Esophagus muscularis mucosa (tissue), 4 donors: ENCODE data around the gene ARID5B. TPM values are rescaled to one million over a fixed set of nuclear protein-coding genes. Genes with fewer than 3 reads are reported as not detected.

Experiments
- DNase-seq: peaks from one replicate; pipeline ENCODE4 v3.0.0-alpha.2; 2017; ENCODE audit errors: extremely low spot score
- H3K27ac ChIP-seq, 4 donors: fragments of 200-600 bp; sonication (generic); replicated peaks in 1 of 4; 1 replicate in 3 of 4; 2 replicates in 1 of 4; pipeline ENCODE4 v1.5.1; 2016 to 2019; ENCODE audit warnings: mild to moderate bottlenecking in 1 of 4
- H3K27me3 ChIP-seq, 4 donors: fragments of 200-600 bp; sonication (generic); one replicate each; pipeline versions ENCODE4 v1.5.1 to v1.6.0; 2016 to 2019
- H3K36me3 ChIP-seq, 4 donors: fragments of 200-600 bp; sonication (generic); one replicate each; pipeline ENCODE4 v1.5.1; 2016 to 2019
- H3K4me1 ChIP-seq, 4 donors: fragments of 200-600 bp; sonication (generic); one replicate each; pipeline ENCODE4 v1.5.1; 2016 to 2019
- H3K4me3 ChIP-seq, 4 donors: fragments of 200-600 bp; sonication (generic); 1 replicate in 2 of 4; 2 replicates in 2 of 4; pipeline ENCODE4 v1.5.1; 2016 to 2019; ENCODE audit warnings: mild to moderate bottlenecking in 4 of 4, moderate library complexity in 1 of 4
- H3K9me3 ChIP-seq, 4 donors: fragments of 200-600 bp; sonication (generic); 1 replicate in 3 of 4; 2 replicates in 1 of 4; pipeline ENCODE4 v1.5.1; 2016 to 2019
- CTCF ChIP-seq, 3 experiments: fragments of 200-600 bp in 2 of 3; fragments of 450-650 bp in 1 of 3; sonication (generic) in 2 of 3; IDR thresholded peaks; one replicate each; pipeline ENCODE4 v1.5.1; 2017 to 2019; ENCODE audit warnings: antibody characterized with exemption in 3 of 3, mild to moderate bottlenecking in 2 of 3, moderate library complexity in 1 of 3
- EP300 ChIP-seq: sonication (generic); formaldehyde crosslinking; IDR thresholded peaks from one replicate; pipeline ENCODE4 v1.6.1; 2017; ENCODE audit warnings: antibody characterized with exemption
- POLR2A ChIP-seq: fragments of 450-650 bp; IDR thresholded peaks from one replicate; pipeline ENCODE4 v1.6.1; 2017; ENCODE audit warnings: antibody characterized with exemption, moderate library complexity, mild to moderate bottlenecking, low read depth
- POLR2AphosphoS5 ChIP-seq, 2 donors: sonication (generic); formaldehyde crosslinking; IDR thresholded peaks; one replicate each; pipeline ENCODE4 v1.6.1; 2017; ENCODE audit warnings: antibody characterized with exemption in 2 of 2
- WGBS: methylation state at CpG from one replicate; pipeline ENCODE4 v1.1.5; 2018; 5-methylcytosine and 5-hydroxymethylcytosine counted together
- intact Hi-C: fragments of 100-400 bp; cut with DNase I; formaldehyde crosslinking; loops from one replicate; pipeline ENCODE4 v1.15.1; 2023
- total RNA-seq, 4 donors: library from RNA; depleted of rRNA; stranded (reverse); fragments of >200 nt; gene quantifications; one replicate each; pipeline versions ENCODE4 v1.1.0 to v1.2.1, GENCODE V29; 2016

Gene ARID5B
- total RNA-seq, 4 donors from 2014 or later: 33.6 to 150 (median 64.9) TPM

GRCh38 chr10:62057850-62058249 lies 156.4 kb downstream of the ARID5B start:
- H3K27me3 ChIP-seq: no peaks in the 10 kb centered on the region
- WGBS: 26% methylated on average over 5 of the region's 5 CpGs
- TF ChIP-seq EP300 (no peak), POLR2AphosphoS5 (IDR thresholded peaks at IDR 0.05) (no peak)
- H3K9me3 ChIP-seq: no peaks in the 10 kb centered on the region
- H3K4me1 ChIP-seq: peaks cover 81 to 94% (median 82%) of the 10 kb centered on the region in 4 donors
- DNase-seq: no peak
- H3K36me3 ChIP-seq: peaks cover 0 to 53% (median 25%) of the 10 kb centered on the region in 4 donors
- peak overlapping the region in 3 of 4 donors; percentile 7 to 75 (median 14) for H3K4me3 ChIP-seq
- intact Hi-C loops: no loop called here
- peak overlapping the region; percentile 70 to 87 (median 80) for H3K27ac ChIP-seq

DNA sequence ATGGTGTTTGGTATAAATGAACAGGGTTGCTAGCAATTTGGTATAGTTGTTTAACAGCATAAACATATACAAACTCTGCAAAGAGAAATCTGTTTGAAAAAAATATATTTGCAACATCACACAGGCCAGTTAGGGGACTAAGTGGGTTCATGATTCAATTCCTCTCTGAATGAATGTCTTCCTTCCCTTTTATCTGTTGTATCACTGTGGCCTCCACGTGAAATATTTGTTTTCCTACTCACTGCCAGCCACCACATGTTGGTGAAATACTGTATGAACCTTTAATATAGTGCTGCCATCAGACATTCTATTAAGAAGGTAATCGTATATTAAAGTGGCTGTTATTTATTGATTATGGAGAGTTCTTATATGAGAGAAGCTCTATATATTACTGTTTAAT lies 157.0 kb downstream of the ARID5B start:
- intact Hi-C loops: no loop called here
- no peak for DNase-seq
- Histone ChIP-seq H3K36me3 (peaks cover 0 to 47% (median 20%) of the 10 kb centered on the region in 4 donors), H3K9me3 (no peaks in the 10 kb centered on the region), H3K27me3 (no peaks in the 10 kb centered on the region), H3K4me3 (peak overlapping the region in 1 of 4 donors; percentile 75), H3K4me1 (peaks cover 78 to 94% (median 80%) of the 10 kb centered on the region in 4 donors), H3K27ac (peak overlapping the region; percentile 70 to 87 (median 80))
- 58% methylated on average over 2 of the region's 2 CpGs for WGBS
- TF ChIP-seq POLR2A (no peak), EP300 (no peak), CTCF (IDR thresholded peaks at IDR 0.05) (no peak), POLR2AphosphoS5 (IDR thresholded peaks at IDR 0.05) (no peak)

DNA sequence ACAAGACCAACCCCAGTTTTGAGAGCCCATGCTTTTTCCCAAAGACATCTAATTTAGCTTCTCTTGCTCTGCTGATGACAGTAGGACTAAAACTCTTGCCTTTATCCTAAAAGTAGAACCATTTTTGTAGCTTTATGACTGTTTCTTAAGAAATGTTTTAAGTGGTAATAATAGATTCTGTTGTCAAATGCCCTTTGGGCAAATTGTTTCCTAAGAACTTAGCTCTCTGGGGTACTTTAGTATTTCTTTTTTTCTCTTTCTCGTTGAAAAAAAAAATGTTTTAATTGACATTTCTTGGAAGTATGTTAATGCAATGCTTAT lies 157.4 kb downstream of the ARID5B start:
- no peak overlapping the region for H3K4me3 ChIP-seq
- intact Hi-C loops: no loop called here
- DNase-seq: no peak
- no peaks in the 10 kb centered on the region for H3K27me3 ChIP-seq
- 30% methylated on average over 1 of the region's 1 CpG for WGBS
- TF ChIP-seq EP300 (no peak), POLR2AphosphoS5 (IDR thresholded peaks at IDR 0.05) (no peak), POLR2A (no peak), CTCF (IDR thresholded peaks at IDR 0.05) (no peak)
- H3K9me3 ChIP-seq: no peaks in the 10 kb centered on the region
- H3K27ac ChIP-seq: peak overlapping the region; percentile 70 to 87 (median 80)
- peaks cover 78 to 94% (median 81%) of the 10 kb centered on the region in 4 donors for H3K4me1 ChIP-seq
- peaks cover 0 to 43% (median 20%) of the 10 kb centered on the region in 4 donors for H3K36me3 ChIP-seq

DNA sequence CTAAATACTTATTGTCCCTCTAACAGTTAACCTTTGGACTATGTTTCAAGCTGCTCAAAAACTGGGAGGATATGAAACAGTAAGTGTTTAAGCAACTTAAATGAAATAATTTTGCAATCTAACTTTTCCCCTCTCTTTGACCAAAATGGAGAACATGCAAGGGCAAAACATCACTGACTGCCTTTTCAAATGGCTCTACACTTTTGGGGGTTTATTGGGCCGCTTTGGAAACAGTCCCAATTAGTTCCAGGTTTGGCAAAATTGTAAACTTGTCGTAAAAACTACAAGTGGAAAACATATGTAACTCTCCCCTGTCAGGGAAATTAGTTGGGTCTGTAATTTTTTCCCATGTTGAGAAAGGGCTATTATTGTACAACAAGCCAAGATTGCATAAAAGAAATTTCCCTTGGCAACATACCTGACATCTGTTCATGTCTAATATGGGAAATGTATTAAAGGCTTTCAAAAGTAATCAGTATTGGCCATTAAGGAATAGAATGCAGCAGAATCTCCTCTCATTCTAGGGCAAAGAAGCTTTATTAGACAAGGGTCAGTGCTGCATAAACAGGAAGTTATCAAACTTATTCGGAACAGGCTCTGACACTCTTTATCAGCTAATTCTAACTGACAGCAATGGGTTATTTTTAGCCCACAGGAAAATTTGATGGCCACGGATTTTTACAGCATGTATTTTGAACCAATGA lies 157.9 kb downstream of the ARID5B start:
- DNase-seq: no peak
- intact Hi-C loops: no loop called here
- 35% methylated on average over 4 of the region's 4 CpGs for WGBS
- H3K4me1 ChIP-seq: peaks cover 78 to 94% (median 81%) of the 10 kb centered on the region in 4 donors
- no peak overlapping the region for H3K4me3 ChIP-seq
- TF ChIP-seq CTCF (IDR thresholded peaks at IDR 0.05) (no peak), EP300 (no peak), POLR2AphosphoS5 (IDR thresholded peaks at IDR 0.05) (peak in 1 of 2 donors; percentile 34), POLR2A (no peak)
- no peaks in the 10 kb centered on the region for H3K27me3 ChIP-seq
- H3K27ac ChIP-seq: peak overlapping the region; percentile 70 to 87 (median 80)
- H3K9me3 ChIP-seq: no peaks in the 10 kb centered on the region
- peaks cover 0 to 38% (median 20%) of the 10 kb centered on the region in 4 donors for H3K36me3 ChIP-seq

- Histone ChIP-seq H3K4me3 (no peak overlapping the region), H3K36me3 (peaks cover 0 to 57% (median 33%) of the 10 kb centered on the region in 4 donors), H3K27me3 (no peaks in the 10 kb centered on the region), H3K4me1 (peaks cover 58 to 83% (median 63%) of the 10 kb centered on the region in 4 donors), H3K27ac (peak overlapping the region; percentile 6 to 72 (median 48)), H3K9me3 (no peaks in the 10 kb centered on the region)
- intact Hi-C loops: no loop called here
- WGBS: 88% methylated on average over 1 of the region's 1 CpG
- TF ChIP-seq POLR2A (no peak), EP300 (no peak), CTCF (IDR thresholded peaks at IDR 0.05) (no peak), POLR2AphosphoS5 (IDR thresholded peaks at IDR 0.05) (no peak)
- no peak for DNase-seq
Observed at GRCh38 chr10:62062028-62062427, 160.5 kb downstream of the ARID5B start.
